Measurements from ENCODE around the gene KANK4. TPM values are rescaled to one million over a fixed set of nuclear protein-coding genes. Genes with fewer than 3 reads are reported as not detected.
A peak's percentile ranks its signal among the peaks of the same experiment; 100 is the strongest.

KANK4 gene
- total RNA-seq, 1 donor from 2014 or later, result 10.1 TPM

- peak; percentile 72 for DNase-seq
These were observed 17.9 kb upstream of the KANK4 start for GRCh38 chr1:62336995-62337705.

GRCh38 chr1:62336638-62336994 is 17.4 kb upstream of the KANK4 start:
- DNase-seq, result no peak

- no peak for DNase-seq
These were observed 16.4 kb upstream of the KANK4 start for GRCh38 chr1:62335656-62336055.

- no peak for DNase-seq
These were observed 15.3 kb upstream of the KANK4 start for GRCh38 chr1:62334434-62334985.

GRCh38 chr1:62333441-62333840 is 14.2 kb upstream of the KANK4 start:
- DNase-seq, result no peak

- DNase-seq, result no peak
These were observed 8.3 kb upstream of the KANK4 start for GRCh38 chr1:62327360-62328055.

GRCh38 chr1:62325681-62326080 is 6.4 kb upstream of the KANK4 start:
- no peak for DNase-seq

- peak; percentile 46 for DNase-seq
These were observed 5.8 kb upstream of the KANK4 start for GRCh38 chr1:62325081-62325480.

GRCh38 chr1:62321446-62321845 is 2.2 kb upstream of the KANK4 start:
- DNase-seq, result no peak

- no peak for DNase-seq
These were observed 896 bp downstream of the KANK4 start for GRCh38 chr1:62318320-62318755.

- no peak for DNase-seq
These were observed 2.0 kb downstream of the KANK4 start for GRCh38 chr1:62317021-62317768.

GRCh38 chr1:62316135-62316534 is 3.1 kb downstream of the KANK4 start:
- no peak for DNase-seq

GRCh38 chr1:62315387-62315786 is 3.8 kb downstream of the KANK4 start:
- DNase-seq, result no peak

- no peak for DNase-seq
These were observed 4.5 kb downstream of the KANK4 start for GRCh38 chr1:62314454-62315350.

GRCh38 chr1:62312698-62313097 is 6.5 kb downstream of the KANK4 start:
- DNase-seq, result no peak

- no peak for DNase-seq
These were observed 7.7 kb downstream of the KANK4 start for GRCh38 chr1:62311473-62311943.

- DNase-seq, result no peak
These were observed 9.3 kb downstream of the KANK4 start for GRCh38 chr1:62309906-62310305.

- DNase-seq, result no peak
These were observed 10.6 kb downstream of the KANK4 start for GRCh38 chr1:62308606-62309005.

GRCh38 chr1:62307895-62308492 is 11.2 kb downstream of the KANK4 start:
- DNase-seq, result no peak

GRCh38 chr1:62307446-62307845 is 11.8 kb downstream of the KANK4 start:
- DNase-seq, result no peak

- no peak for DNase-seq
These were observed 13.2 kb downstream of the KANK4 start for GRCh38 chr1:62306065-62306464.
